HEK293 (cell line): ENCODE results near the gene EVPLL.

Source experiments
- CTCF ChIP-seq: fragments of 450-650 bp; formaldehyde crosslinking; IDR thresholded peaks from 2 replicates; pipeline ENCODE4 v1.5.1; 2016; ENCODE audit warnings: missing biosample characterization, missing genetic modification characterization
- ZNF580 ChIP-seq: fragments of 450-650 bp; formaldehyde crosslinking; IDR thresholded peaks from 2 replicates; pipeline ENCODE4 v1.5.1; 2016; ENCODE audit warnings: missing biosample characterization, missing genetic modification characterization

- TF ChIP-seq CTCF (tag by site-specific recombination) (no peak), ZNF580 (tag by site-specific recombination) (0 out of 2 replicates have a peak, but pooled peaks have one; percentile 18)
These were observed 1.9 kb downstream of the EVPLL start for GRCh38 chr17:18379246-18380146.
